ENCODE data around the gene ZNF664.
"Not testable (repeated sequence)": the region's sequence is repeated elsewhere in the genome, so short reads cannot be mapped to it uniquely, and the experiment has no call there.

The ZNF664 gene

DNA sequence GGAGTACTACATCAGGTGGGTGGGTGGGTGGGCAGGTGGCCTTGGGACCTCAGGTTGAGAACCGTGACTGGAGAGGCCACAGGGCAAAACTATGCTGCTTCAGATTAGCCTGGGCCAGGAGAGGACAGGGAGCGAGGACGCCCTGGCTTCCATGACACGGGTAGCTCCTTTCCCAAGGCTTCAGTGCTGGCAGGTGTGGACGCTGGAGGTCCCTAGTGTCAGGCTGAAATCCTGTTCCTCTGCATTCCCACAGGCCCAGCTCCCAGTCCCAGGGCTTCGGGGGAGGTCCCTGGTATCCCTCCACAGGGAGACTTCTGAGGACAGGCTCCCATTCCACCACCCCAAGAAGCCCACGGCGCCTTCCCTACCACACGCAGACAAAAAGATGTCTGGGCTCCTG lies 32.0 kb upstream of the ZNF664 start:
- DNase-seq (ENCODE audit: extremely low read depth in 1 of 2, low read depth in 1 of 2): no peak

DNA sequence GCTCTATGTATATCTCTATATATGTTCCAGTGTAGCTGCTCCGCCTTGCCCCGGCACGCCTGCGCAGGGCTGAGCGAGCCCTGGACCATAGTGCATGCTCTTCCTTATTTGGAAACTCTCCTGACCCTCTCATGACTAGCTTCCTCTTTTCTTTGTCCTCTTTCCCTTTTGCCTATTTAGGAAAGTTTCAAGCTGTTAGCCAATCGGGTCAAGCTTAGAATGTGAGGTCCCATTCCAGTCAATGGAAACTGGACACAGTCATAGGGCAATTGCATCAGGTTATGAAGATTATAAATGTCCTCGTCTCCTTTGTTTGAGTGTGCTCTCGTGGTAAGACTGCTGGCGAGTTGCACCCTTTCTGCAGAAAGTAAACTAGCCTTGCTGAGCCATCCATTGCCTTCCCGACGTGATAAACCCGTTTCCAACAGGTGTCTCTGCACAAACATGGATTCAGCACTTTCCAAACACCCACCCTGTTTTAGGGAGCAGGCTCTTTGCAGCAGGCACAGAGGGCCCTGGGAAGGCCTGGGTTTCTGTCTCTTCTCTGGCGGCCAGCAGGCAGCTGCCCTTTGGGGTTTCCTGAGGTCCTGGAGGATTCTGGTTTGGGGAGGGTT lies 31.3 kb upstream of the ZNF664 start:
- DNase-seq (ENCODE audit: extremely low read depth in 1 of 2, low read depth in 1 of 2): no peak

DNA sequence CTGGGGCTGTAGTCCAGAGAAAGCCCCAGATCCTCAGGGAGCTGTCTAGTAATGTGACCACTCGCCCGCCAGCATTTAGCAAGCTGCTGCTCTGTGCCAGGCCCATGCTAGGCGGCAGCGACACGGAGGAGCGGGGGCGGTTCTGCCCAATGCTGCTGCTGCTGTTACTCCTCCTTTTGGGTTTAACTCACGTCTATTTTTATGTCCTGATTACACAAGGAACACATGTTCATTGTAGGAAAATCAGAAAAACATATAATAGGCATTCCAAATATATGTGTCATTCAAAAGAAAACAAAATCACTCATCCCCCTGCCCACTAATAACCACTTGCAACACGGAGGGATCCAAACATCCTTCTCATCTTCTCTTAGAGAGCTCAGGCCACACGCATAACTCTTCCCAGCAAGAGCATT lies 30.8 kb upstream of the ZNF664 start:
- no peak for DNase-seq (ENCODE audit: extremely low read depth in 1 of 2, low read depth in 1 of 2)

DNA sequence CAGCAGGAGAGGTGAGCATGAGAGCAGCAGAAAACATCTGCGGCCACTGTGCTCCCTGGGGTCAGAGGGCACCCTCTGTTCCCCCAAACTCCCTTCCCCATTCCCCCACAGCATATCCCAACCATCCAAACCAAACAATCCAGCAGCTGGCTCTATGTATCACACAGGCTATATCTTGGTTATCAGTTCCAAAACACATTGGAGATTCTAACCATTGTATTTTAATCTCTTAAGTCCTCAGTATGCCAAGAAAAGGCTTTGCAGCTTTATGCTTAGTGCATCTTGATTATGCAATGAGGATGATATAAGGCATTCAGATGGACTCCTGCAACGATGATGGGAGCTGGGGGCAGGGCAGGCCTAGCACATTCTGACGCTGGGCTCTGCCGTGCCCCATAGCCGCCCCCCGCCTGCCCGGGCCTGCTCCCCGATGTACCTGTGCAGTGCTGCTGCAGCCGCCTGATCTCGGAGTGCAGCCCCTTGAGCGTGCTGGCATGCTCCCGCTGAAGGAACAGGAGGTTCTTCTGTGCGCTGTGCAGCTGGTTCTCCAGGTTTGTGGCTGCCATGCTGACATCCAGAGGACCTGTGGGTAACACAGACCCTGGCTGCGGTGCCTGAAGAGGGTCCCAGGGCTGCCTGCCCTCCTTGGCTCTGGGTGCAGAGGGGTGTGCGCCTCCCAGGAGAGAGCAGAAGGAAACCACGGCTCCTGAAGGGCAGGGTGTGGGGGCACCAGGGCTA lies 29.9 kb upstream of the ZNF664 start:
- no peak for DNase-seq (ENCODE audit: extremely low read depth in 1 of 2, low read depth in 1 of 2)

- no peak for DNase-seq (ENCODE audit: extremely low read depth in 1 of 2, low read depth in 1 of 2)
Measured at GRCh38 chr12:123943816-123944215, 29.2 kb upstream of the ZNF664 start.

- DNase-seq (ENCODE audit: extremely low read depth in 1 of 2, low read depth in 1 of 2): no peak
Measured at GRCh38 chr12:123944696-123945095, 28.3 kb upstream of the ZNF664 start.

DNA sequence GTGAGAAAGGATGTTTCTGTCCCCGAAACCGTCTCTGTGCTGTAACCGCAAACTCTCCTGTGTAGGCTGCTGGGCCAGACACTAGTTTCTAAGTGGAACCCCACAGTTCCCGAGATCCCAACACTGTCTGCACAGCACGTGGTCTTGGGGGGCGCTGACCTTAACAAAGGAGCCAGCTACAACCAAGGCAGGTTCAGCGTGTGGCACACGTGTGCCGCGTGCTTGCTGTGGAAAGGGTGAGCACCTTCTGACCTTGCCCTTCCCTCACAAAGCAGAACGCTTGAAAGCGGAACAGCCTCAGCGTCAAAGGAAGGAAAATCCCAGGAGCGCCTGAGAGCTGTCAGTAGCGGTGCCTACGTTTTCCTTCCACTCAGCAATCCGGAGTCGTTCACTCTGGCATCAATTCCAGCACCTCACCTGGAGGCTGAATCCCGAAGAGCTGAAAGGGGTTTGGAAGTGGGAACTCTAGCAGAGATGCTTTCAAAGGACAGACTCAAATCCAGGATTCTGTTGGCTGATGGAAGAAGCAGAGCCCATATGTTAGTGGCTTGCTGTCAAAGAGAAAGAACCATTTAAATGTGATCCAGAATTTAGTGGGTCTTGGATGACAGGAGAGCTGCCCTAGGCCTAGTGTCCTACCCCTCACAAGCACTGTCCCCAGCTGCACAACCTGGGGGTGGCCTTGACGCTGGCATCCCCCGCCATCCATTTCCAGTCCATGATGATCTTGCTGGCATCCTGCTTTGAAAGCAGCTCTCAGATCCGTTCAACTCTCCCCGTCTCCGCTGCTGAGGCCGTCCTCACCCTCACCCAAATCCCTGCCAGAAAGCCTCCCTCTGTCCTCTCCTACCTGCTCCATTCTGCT lies 27.5 kb upstream of the ZNF664 start:
- no peak for DNase-seq (ENCODE audit: extremely low read depth in 1 of 2, low read depth in 1 of 2)

- DNase-seq (ENCODE audit: extremely low read depth in 1 of 2, low read depth in 1 of 2): no peak
Measured at GRCh38 chr12:123946152-123946515, 26.9 kb upstream of the ZNF664 start.

DNA sequence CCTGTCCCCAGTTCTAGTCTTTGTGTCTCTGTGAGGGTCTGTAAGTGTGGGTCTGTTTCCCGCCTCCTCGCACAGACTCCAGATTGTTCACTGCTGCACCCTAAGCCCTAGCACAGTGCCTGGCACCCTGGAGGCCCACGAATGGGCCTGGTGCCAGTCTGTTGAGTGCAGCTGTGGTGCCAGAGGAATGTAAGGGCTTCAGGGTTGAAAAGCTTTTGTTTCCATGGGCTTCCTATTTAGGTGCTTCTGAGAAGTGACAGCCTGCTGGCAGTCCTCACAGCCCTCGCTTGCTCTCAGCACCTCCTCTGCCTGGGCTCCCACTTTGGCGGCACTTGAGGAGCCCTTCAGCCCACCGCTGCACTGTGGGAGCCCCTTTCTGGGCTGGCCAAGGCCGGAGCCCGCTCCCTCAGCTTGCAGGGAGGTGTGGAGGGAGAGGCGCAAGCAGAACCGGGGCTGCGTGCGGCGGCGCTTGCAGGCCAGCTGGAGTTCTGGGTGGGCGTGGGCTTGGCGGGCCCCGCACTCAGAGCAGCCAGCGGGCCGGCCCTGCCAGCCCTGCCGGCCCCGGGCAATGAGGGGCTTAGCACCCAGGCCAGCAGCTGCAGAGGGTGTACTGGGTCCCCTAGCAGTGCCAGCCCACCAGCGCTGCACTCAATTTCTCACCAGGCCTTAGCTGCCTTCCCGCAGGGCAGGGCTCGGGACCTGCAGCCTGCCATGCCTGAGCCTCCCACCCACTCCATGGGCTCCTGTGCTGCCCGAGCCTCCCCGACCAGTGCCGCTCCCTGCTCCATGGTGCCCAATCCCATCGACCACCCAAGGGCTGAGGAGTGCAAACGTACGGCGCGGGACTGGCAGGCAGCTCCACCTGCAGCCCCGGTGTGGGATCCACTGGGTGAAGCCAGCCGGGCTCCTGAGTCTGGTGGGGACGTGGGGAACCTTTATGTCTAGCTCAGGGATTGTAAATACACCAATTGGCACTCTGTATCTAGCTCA lies 26.2 kb upstream of the ZNF664 start:
- DNase-seq (ENCODE audit: extremely low read depth in 1 of 2, low read depth in 1 of 2): not testable (repeated sequence)

DNA sequence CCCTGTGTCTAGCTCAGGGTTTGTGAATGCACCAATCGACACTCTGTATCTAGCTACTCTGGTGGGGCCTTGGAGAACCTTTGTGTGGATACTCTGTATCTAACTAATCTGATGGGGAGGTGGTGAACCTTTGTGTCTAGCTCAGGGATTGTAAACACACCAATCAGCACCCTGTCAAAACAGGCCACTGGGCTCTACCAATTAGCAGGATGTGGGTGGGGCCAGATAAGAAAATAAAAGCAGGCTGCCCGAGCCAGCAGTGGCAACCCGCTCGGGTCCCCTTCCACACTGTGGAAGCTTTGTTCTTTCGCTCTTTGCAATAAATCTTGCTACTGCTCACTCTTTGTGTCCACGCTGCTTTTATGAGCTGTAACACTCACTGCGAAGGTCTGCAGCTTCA lies 25.5 kb upstream of the ZNF664 start:
- DNase-seq (ENCODE audit: extremely low read depth in 1 of 2, low read depth in 1 of 2): not testable (repeated sequence)

GRCh38 chr12:123948401-123948795 lies 24.6 kb upstream of the ZNF664 start:
- no peak for DNase-seq (ENCODE audit: extremely low read depth in 1 of 2, low read depth in 1 of 2)

- no peak for DNase-seq (ENCODE audit: extremely low read depth in 1 of 2, low read depth in 1 of 2)
Measured at GRCh38 chr12:123948796-123949769, 23.9 kb upstream of the ZNF664 start.

- no peak for DNase-seq (ENCODE audit: extremely low read depth in 1 of 2, low read depth in 1 of 2)
Measured at GRCh38 chr12:123949770-123950165, 23.2 kb upstream of the ZNF664 start.

- DNase-seq (ENCODE audit: extremely low read depth in 1 of 2, low read depth in 1 of 2): no peak
Measured at GRCh38 chr12:123950476-123951349, 22.3 kb upstream of the ZNF664 start.

GRCh38 chr12:123951467-123951866 lies 21.5 kb upstream of the ZNF664 start:
- no peak for DNase-seq (ENCODE audit: extremely low read depth in 1 of 2, low read depth in 1 of 2)

DNA sequence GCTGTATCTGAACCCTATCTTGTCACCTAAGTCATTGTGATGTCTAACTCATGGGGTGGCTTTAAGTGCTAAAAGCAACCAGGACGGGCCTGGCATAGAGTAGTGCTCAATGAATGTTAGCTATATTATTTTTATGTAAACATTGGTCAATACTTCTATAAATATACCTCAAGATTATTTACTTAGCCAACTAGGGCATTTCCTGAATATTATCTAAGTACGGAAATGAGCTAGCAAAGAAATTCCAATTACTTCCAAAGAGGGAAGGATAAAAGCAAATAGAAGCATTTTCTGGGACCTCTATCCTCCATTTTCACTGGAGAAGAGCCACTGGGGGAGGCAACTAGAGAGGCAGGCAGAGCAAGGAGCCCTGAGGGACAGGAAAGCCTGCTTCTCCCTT lies 21.0 kb upstream of the ZNF664 start:
- no peak for DNase-seq (ENCODE audit: extremely low read depth in 1 of 2, low read depth in 1 of 2)

DNA sequence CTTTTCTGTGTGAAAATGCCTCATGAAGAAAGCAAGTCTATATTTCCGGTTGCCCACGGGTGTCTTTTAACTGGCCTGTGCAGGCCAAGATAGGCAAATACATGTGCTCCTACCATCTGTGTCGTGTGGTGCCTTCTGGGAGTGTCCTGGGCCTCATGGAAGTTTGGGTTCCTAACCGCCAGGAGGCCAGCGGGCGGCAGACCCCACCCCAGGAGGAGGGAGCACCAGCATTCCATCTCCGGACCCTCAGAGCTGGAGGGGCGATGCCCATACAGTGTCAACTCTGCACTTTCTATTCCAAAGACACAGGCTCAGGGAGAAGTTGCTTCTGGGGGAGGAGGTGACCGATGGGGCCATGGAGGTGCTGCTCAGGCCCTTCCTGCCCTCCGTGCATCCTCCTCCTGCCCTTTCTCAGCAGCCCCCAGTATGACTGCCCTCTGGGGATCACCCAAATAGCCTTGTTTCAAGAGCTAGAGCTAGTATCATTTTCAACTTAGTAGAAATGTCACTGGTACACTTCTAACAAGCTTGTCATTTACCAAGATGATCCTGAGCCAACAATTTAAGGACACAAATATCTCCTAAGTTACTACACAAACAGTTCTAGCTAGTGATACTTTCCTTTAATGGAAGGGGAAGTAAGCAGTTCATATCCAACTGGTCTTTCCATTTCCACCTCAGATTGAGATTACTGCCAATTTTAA lies 18.2 kb upstream of the ZNF664 start:
- no peak for DNase-seq (ENCODE audit: extremely low read depth in 1 of 2, low read depth in 1 of 2)

- no peak for DNase-seq (ENCODE audit: extremely low read depth in 1 of 2, low read depth in 1 of 2)
Measured at GRCh38 chr12:123956249-123956648, 16.8 kb upstream of the ZNF664 start.
